DMS79 treated with DMSO at 0.1 percent for 48 hours (cell line): Measurements from ENCODE around the gene PCDH17.

Experiments used
- DNase-seq: peaks from one replicate; lab custom pipeline; 2025; lab: John Stamatoyannopoulos, UW

The PCDH17 gene, protein sequence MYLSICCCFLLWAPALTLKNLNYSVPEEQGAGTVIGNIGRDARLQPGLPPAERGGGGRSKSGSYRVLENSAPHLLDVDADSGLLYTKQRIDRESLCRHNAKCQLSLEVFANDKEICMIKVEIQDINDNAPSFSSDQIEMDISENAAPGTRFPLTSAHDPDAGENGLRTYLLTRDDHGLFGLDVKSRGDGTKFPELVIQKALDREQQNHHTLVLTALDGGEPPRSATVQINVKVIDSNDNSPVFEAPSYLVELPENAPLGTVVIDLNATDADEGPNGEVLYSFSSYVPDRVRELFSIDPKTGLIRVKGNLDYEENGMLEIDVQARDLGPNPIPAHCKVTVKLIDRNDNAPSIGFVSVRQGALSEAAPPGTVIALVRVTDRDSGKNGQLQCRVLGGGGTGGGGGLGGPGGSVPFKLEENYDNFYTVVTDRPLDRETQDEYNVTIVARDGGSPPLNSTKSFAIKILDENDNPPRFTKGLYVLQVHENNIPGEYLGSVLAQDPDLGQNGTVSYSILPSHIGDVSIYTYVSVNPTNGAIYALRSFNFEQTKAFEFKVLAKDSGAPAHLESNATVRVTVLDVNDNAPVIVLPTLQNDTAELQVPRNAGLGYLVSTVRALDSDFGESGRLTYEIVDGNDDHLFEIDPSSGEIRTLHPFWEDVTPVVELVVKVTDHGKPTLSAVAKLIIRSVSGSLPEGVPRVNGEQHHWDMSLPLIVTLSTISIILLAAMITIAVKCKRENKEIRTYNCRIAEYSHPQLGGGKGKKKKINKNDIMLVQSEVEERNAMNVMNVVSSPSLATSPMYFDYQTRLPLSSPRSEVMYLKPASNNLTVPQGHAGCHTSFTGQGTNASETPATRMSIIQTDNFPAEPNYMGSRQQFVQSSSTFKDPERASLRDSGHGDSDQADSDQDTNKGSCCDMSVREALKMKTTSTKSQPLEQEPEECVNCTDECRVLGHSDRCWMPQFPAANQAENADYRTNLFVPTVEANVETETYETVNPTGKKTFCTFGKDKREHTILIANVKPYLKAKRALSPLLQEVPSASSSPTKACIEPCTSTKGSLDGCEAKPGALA (N-terminal part only)

GRCh38 chr13:57631596-57632275 lies at the start of gene PCDH17:
PCDH17 (plus strand) TSS chr13:57631744; CDS start chr13:57632547, 803 bp downstream.
- peak; percentile 70 for DNase-seq

- DNase-seq: no peak
These were observed 49.5 kb upstream of the PCDH17 start for GRCh38 chr13:57582032-57582431.

GRCh38 chr13:57583529-57583928 lies 48.0 kb upstream of the PCDH17 start:
- no peak for DNase-seq

DNA sequence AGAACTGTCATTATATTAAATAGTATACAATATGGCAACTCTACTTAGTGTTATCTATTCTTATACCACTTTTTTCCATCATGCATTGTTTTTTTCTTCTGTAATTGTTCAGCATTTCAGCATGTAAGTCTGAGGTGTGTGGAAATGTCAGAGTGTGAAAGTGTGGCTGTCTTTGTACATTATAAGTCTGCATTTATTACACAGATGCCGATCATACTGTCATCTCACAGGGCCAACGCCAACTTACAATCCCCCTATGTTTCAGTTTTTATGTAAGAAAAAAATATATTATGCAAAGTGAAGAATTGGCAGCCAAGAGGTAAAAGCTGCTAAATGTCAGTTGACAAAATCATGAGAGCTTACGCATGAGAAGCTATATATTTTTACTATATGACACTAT lies 42.9 kb upstream of the PCDH17 start:
- no peak for DNase-seq

DNA sequence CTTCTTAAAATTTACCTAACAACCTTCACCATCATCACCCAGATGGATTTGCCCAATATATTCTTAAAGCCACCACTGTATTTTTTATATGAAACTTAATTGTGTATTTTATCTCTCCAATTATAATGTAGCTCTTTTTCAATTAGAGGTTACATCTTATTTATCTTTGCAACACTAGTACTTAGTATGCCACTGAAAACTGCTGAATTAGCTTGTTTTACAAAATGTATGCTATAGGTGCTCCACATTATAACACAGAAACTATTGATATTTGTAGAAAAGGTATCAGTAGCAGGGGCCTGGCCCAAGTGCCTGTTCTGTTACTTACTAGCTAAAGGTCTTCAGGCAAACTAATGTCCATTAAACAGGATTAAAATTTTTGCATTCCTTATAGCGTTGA lies 35.8 kb upstream of the PCDH17 start:
- no peak for DNase-seq

DNA sequence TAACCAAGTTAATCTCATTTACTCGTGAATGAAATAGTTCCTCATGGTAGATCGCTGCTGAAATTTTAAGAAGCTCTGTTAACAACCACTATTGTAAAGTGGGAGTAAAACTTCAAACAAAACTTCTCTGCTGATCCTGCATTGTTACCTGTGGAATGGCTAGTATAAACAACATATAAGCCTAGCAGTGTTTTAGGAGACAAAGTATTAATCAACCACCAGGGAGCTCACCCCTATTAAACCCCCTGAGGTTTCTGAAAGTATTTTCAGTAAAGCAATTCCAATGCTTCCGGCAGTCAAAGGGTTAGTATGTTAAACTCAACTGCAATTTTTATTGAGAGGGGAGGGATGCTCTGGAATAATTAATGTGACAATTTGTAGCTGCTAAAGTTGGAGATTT lies 30.0 kb upstream of the PCDH17 start:
- no peak for DNase-seq

DNA sequence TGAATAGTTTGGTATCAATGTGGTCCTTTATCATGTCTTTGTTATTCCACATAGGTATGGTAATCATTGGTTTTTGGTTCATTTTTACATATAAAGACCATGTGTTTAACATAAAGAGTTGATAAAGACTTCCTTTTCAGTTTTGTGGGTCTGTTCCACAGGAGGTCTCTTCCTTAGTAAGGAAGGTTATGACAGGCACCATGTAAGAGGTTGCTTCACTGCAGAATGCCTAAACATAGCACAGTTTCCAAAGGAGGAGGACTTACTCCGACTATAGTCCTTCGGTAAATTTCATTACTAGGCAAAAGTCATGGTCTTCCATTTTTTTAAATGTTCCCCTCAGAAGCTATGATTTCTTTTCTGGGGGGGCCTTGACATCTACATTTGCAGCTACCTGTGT lies 27.1 kb upstream of the PCDH17 start:
- DNase-seq: no peak

GRCh38 chr13:57611969-57612368 lies 19.6 kb upstream of the PCDH17 start:
- DNase-seq: no peak

- no peak for DNase-seq
These were observed 19.0 kb upstream of the PCDH17 start for GRCh38 chr13:57612568-57612967.

GRCh38 chr13:57624565-57625435 lies 6.7 kb upstream of the PCDH17 start:
- no peak for DNase-seq

DNA sequence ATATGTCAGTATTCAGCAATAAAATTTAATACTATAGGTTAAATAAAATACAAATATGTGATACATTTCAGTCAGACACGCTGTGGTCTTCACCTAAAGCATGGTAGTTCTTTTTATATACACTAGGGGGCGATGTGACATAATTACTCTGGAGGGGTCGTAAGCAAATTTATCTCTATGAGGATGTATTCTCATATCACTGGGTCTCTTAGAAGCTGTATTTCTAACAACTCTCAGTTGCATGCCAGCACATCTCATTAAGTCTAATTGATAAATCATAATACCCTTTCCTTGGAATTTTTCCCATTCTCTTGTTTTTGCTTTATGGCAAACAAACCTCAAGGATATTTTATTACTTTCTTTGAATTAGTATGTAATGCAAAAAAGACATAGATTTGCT lies 3.9 kb upstream of the PCDH17 start:
- DNase-seq: peak; percentile 2

GRCh38 chr13:57629391-57629804 lies 2.1 kb upstream of the PCDH17 start:
- no peak for DNase-seq

GRCh38 chr13:57629821-57630235 lies 1.7 kb upstream of the PCDH17 start:
- DNase-seq: peak; percentile 69

DNA sequence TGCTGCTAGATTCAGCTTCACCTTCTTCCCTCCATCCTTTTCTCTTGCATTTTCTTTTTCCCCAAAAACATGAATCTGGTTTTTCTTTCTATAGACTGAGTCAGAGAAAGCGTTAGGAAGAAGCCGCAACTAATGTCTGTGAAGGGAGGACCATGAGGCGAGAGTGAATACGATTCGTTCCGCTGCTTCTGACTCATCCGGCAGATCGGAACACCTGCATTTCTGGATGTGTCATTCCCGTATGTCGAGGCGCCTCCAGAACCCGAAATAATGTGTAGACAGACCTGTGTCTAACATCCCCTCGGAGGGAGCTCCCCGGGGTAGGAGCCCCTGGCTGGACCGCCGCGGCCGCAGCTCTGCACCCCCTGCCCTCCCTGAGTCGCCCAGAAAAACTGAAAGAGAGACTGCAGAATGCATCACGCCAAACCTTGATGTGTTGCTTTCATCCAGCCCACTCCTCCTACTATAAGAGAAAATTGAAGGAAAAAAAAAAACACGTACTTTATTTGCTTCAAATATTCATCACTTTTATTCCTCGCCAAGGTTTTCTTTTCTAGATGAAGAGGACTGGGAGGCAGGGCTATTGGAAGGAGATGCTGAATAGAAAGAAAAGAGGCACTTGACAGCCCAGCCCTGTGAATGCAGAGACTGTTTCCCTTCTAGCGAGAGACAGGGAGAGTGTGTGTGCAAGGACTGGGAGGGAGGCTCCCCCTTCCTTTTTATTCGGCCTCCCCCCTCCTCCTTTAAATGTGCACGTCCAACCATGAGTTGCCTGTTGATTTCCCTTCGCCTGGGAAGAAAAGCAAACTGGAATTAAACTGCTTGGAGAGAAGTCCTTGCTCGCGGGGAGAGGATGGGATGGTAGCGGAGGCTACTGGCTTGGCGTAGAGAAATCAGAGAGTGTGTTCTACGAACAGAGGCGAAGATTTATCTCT lies 616 bp upstream of the PCDH17 start:
- DNase-seq: peak; percentile 66

DNA sequence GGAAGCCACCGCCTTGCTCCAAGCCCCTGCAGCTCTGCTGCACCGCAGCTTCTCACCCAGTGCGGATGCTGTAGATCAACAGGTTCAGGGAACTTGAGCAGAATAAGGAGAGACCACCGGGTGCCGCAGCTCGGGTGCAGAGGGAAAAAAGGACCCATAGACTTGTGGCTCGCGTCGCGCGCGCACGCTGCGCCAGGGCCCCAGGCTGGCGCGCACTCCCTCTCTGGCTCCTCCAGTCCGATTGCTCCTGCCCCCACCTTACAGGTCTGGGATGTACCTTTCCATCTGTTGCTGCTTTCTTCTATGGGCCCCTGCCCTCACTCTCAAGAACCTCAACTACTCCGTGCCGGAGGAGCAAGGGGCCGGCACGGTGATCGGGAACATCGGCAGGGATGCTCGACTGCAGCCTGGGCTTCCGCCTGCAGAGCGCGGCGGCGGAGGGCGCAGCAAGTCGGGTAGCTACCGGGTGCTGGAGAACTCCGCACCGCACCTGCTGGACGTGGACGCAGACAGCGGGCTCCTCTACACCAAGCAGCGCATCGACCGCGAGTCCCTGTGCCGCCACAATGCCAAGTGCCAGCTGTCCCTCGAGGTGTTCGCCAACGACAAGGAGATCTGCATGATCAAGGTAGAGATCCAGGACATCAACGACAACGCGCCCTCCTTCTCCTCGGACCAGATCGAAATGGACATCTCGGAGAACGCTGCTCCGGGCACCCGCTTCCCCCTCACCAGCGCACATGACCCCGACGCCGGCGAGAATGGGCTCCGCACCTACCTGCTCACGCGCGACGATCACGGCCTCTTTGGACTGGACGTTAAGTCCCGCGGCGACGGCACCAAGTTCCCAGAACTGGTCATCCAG lies 964 bp downstream of the PCDH17 start:
- no peak for DNase-seq

DNA sequence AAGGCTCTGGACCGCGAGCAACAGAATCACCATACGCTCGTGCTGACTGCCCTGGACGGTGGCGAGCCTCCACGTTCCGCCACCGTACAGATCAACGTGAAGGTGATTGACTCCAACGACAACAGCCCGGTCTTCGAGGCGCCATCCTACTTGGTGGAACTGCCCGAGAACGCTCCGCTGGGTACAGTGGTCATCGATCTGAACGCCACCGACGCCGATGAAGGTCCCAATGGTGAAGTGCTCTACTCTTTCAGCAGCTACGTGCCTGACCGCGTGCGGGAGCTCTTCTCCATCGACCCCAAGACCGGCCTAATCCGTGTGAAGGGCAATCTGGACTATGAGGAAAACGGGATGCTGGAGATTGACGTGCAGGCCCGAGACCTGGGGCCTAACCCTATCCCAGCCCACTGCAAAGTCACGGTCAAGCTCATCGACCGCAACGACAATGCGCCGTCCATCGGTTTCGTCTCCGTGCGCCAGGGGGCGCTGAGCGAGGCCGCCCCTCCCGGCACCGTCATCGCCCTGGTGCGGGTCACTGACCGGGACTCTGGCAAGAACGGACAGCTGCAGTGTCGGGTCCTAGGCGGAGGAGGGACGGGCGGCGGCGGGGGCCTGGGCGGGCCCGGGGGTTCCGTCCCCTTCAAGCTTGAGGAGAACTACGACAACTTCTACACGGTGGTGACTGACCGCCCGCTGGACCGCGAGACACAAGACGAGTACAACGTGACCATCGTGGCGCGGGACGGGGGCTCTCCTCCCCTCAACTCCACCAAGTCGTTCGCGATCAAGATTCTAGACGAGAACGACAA lies 1.8 kb downstream of the PCDH17 start:
- no peak for DNase-seq

- no peak for DNase-seq
These were observed 2.6 kb downstream of the PCDH17 start for GRCh38 chr13:57633950-57634838.
